ENCODE results near the gene RNASEH2C.
"Not testable (repeated sequence)": the region's sequence is repeated elsewhere in the genome, so short reads cannot be mapped to it uniquely, and the experiment has no call there.

Gene RNASEH2C

GRCh38 chr11:65691847-65692246 is 28.8 kb downstream of the RNASEH2C start:
- not testable (repeated sequence) for DNase-seq

- no peak for DNase-seq
Measured at GRCh38 chr11:65685981-65686380, 34.6 kb downstream of the RNASEH2C start.

GRCh38 chr11:65683480-65683879 is 37.1 kb downstream of the RNASEH2C start:
- DNase-seq = not testable (repeated sequence)

GRCh38 chr11:65680192-65680743 is 40.3 kb downstream of the RNASEH2C start:
- no peak for DNase-seq

GRCh38 chr11:65672982-65673381 is 47.6 kb downstream of the RNASEH2C start:
- no peak for DNase-seq

- no peak for DNase-seq
Measured at GRCh38 chr11:65672180-65672860, 48.3 kb downstream of the RNASEH2C start.

All from amygdala (tissue), 56 donors.